ENCODE data around the gene COL2A1.

DNA sequence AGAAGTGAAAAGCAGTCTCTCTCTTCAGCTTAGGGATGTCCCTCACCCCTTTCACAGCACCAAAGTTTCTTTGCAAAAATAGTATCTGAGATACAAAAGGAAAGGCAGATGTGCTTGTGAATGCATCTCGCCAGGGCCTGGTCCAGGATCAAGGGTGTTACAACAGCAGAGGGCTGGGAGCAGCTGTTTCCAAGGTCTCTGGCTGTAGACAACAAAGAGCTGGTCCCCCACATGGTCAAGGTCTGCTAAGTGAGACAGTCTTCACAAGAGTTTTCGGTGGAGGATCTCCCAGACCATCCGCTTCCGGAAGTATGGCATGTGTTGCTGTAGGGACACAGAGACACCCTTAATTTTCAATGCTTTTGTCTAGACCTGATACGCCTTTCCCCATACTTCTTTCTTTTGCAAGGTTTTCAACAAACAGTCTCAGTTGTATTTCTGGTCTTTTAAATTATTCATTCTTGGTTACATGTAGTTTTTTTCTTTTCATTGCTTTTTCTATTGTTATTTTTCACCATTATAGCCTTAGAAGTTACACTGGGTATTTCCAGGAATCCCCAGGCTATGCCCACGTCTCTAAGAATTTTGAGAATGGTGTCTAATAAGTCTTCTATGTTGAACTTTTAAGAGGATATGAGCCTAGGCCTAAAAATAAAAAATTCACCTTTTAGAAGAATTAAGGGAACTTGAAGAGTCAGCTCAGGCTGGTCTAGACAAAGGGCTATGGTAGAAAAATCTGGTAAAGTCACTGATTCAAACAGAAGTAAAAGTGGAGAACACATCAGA, 41.0 kb upstream of the COL2A1 start:
- TF ChIP-seq, protein P1, sequence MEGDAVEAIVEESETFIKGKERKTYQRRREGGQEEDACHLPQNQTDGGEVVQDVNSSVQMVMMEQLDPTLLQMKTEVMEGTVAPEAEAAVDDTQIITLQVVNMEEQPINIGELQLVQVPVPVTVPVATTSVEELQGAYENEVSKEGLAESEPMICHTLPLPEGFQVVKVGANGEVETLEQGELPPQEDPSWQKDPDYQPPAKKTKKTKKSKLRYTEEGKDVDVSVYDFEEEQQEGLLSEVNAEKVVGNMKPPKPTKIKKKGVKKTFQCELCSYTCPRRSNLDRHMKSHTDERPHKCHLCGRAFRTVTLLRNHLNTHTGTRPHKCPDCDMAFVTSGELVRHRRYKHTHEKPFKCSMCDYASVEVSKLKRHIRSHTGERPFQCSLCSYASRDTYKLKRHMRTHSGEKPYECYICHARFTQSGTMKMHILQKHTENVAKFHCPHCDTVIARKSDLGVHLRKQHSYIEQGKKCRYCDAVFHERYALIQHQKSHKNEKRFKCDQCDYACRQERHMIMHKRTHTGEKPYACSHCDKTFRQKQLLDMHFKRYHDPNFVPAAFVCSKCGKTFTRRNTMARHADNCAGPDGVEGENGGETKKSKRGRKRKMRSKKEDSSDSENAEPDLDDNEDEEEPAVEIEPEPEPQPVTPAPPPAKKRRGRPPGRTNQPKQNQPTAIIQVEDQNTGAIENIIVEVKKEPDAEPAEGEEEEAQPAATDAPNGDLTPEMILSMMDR (optimal IDR thresholded peaks at IDR 0.05 in 1 of 3, IDR thresholded peaks at IDR 0.05 in 1 of 3, conservative IDR thresholded peaks at IDR 0.05 in 1 of 3; ENCODE audit: extremely low read depth in 1 of 3, insufficient read depth in 2 of 3, low read length in 3 of 3): no peak
- TF ChIP-seq EZH2 (IDR thresholded peaks at IDR 0.05; ENCODE audit: low read length): no peak

All from keratinocyte (primary cell).